ENCODE data around the gene AQP12A. TPM values are rescaled to one million over a fixed set of nuclear protein-coding genes. Genes with fewer than 3 reads are reported as not detected.

AQP12A gene
- total and polyA plus RNA-seq, 8 donors, result not detected

GRCh38 chr2:240723851-240724250 lies 32.2 kb downstream of the AQP12A start:
- Histone ChIP-seq H3K27ac (no peak overlapping the region), H3K36me3 (no peaks in the 10 kb centered on the region), H3K4me3 (no peak overlapping the region), H3K27me3 (peaks cover 0 to 13% (median 0%) of the 10 kb centered on the region in 3 donors), H3K4me1 (no peaks in the 10 kb centered on the region), H3K9me3 (no peaks in the 10 kb centered on the region)
- intact Hi-C loops (cut with DNase I; ENCODE audit: low total_unique reads), result no loop called here
- DNase-seq, result no peak
- WGBS, 5 donors, result 77 to 94% (median 90%) methylated on average over 3 to 9 of the region's 9 CpGs
- TF ChIP-seq POLR2AphosphoS5 (IDR thresholded peaks at IDR 0.05), result no peak
- no peak for TF ChIP-seq POLR2A (IDR thresholded peaks at IDR 0.05)
- TF ChIP-seq CTCF (IDR thresholded peaks at IDR 0.05), result no peak
- no peak for TF ChIP-seq EP300 (IDR thresholded peaks at IDR 0.05)

- Histone ChIP-seq H3K4me3 (no peak overlapping the region), H3K4me1 (no peaks in the 10 kb centered on the region), H3K27me3 (peaks cover 0 to 19% (median 0%) of the 10 kb centered on the region in 3 donors), H3K9me3 (no peaks in the 10 kb centered on the region), H3K27ac (no peak overlapping the region), H3K36me3 (no peaks in the 10 kb centered on the region)
- intact Hi-C loops (cut with DNase I; ENCODE audit: low total_unique reads), result no loop called here
- WGBS, 5 donors, result 79 to 100% (median 88%) methylated on average over 1 to 10 of the region's 10 CpGs
- DNase-seq, result no peak
- TF ChIP-seq POLR2A (IDR thresholded peaks at IDR 0.05), result no peak
- no peak for TF ChIP-seq CTCF (IDR thresholded peaks at IDR 0.05)
- no peak for TF ChIP-seq EP300 (IDR thresholded peaks at IDR 0.05)
- TF ChIP-seq POLR2AphosphoS5 (IDR thresholded peaks at IDR 0.05), result no peak
Measured at GRCh38 chr2:240724431-240724830, 32.8 kb downstream of the AQP12A start.

- 77 to 90% (median 86%) methylated on average over 10 to 12 of the region's 12 CpGs for WGBS, 5 donors
- TF ChIP-seq CTCF (IDR thresholded peaks at IDR 0.05) (no peak), POLR2AphosphoS5 (IDR thresholded peaks at IDR 0.05) (no peak), POLR2A (IDR thresholded peaks at IDR 0.05) (no peak), EP300 (IDR thresholded peaks at IDR 0.05) (no peak)
- intact Hi-C loops (cut with DNase I; ENCODE audit: low total_unique reads), result no loop called here
- no peak overlapping the region for H3K27ac ChIP-seq
- no peaks in the 10 kb centered on the region for H3K4me1 ChIP-seq
- no peaks in the 10 kb centered on the region for H3K36me3 ChIP-seq
- H3K27me3 ChIP-seq, result peaks cover 0 to 28% (median 1%) of the 10 kb centered on the region in 3 donors
- no peaks in the 10 kb centered on the region for H3K9me3 ChIP-seq
- DNase-seq, result no peak
- H3K4me3 ChIP-seq, result no peak overlapping the region
Measured at GRCh38 chr2:240725266-240725665, 33.6 kb downstream of the AQP12A start.

- 75 to 84% (median 77%) methylated on average over 7 of the region's 7 CpGs for WGBS, 5 donors
- no peaks in the 10 kb centered on the region for H3K36me3 ChIP-seq
- H3K27ac ChIP-seq, result no peak overlapping the region
- peaks cover 0 to 32% (median 5%) of the 10 kb centered on the region in 3 donors for H3K27me3 ChIP-seq
- no peaks in the 10 kb centered on the region for H3K9me3 ChIP-seq
- TF ChIP-seq POLR2AphosphoS5 (IDR thresholded peaks at IDR 0.05) (no peak), EP300 (IDR thresholded peaks at IDR 0.05) (no peak), POLR2A (IDR thresholded peaks at IDR 0.05) (no peak), CTCF (IDR thresholded peaks at IDR 0.05) (no peak)
- no peak overlapping the region for H3K4me3 ChIP-seq
- intact Hi-C loops (cut with DNase I; ENCODE audit: low total_unique reads), result no loop called here
- H3K4me1 ChIP-seq, result peaks cover 0 to under 1% (median 0%) of the 10 kb centered on the region in 4 donors
- DNase-seq, result no peak
Measured at GRCh38 chr2:240725671-240726070, 34.0 kb downstream of the AQP12A start.

Measured in stomach (tissue), 9 donors.